ENCODE results near the gene EIF1.

- no peak for TF ChIP-seq EZH2phosphoT487 (IDR thresholded peaks at IDR 0.05; ENCODE audit: unreplicated experiment)
- TF ChIP-seq CTCF (conservative IDR thresholded peaks at IDR 0.05; ENCODE audit: low read depth in 2 of 2) = no peak
- no peak for TF ChIP-seq REST (IDR thresholded peaks at IDR 0.05; ENCODE audit: unreplicated experiment)
- TF ChIP-seq EZH2 (IDR thresholded peaks at IDR 0.05; ENCODE audit: low read depth, unreplicated experiment) = no peak
- no peak for TF ChIP-seq POLR2AphosphoS5 (IDR thresholded peaks at IDR 0.05; ENCODE audit: low read depth)
- TF ChIP-seq CREB1 (CRISPR knock-in tag; IDR thresholded peaks at IDR 0.05; ENCODE audit: low read depth) = no peak
- TF ChIP-seq ETS1 (IDR thresholded peaks at IDR 0.05) = no peak
These were observed 48.4 kb downstream of the EIF1 start for GRCh38 chr17:41736983-41737679.

Measured in GM23338 (cell line).